GM23338 (cell line): ENCODE data around the gene PDHX. TPM values are rescaled to one million over a fixed set of nuclear protein-coding genes. Genes with fewer than 3 reads are reported as not detected.

Experiments
- microRNA-seq: library from miRNA; unstranded; fragments of <30 nt; microRNA quantifications from one replicate; pipeline ENCODE4, GENCODE V29; 2017
- polyA plus RNA-seq: library from polyadenylated mRNA; unstranded; fragments of >200 nt; fragmentation: Nextera tagmentation; extraction: Ambion mirVana; gene quantifications from 2 replicates; pipeline ENCODE4 v1.2.1, GENCODE V29; 2016
- small RNA-seq: library from RNA; depleted of rRNA; stranded (forward); fragments of <200 nt; gene quantifications from one replicate; pipeline ENCODE3, GENCODE V24; 2014; ENCODE audit warnings: low replicate concordance
- total RNA-seq: library from RNA; depleted of rRNA; stranded (reverse); fragments of >200 nt; shearing (Covaris generic); gene quantifications from 2 replicates; pipeline ENCODE4 v1.2.3, GENCODE V29; 2014; rRNA removed

PDHX gene
- total and polyA plus RNA-seq, 2 experiments from 2014 or later = 36.9 to 40.2 TPM

Small RNA genes lying within 50 kb of the gene (microRNA-seq; reads per million reads assigned to microRNA genes)
- 2.0 reads per million for gene MIR1343

Small RNA genes lying within 50 kb of the gene (small RNA-seq; reads per million reads assigned to genes)
- not detected for gene MIR1343

Other genes starting within 250 kb of the PDHX start
- 35.7 and 37.5 TPM in 2 replicates for gene APIP, start 239 bp upstream of the PDHX start, total RNA-seq
- 42.9 and 50.3 TPM in 2 replicates for gene APIP, start 239 bp upstream of the PDHX start, polyA plus RNA-seq
- 8.3 and 10.1 TPM in 2 replicates for gene CD44, start 222.6 kb downstream of the PDHX start, total RNA-seq
- gene CD44, start 222.6 kb downstream of the PDHX start, polyA plus RNA-seq = 3.8 and 4.0 TPM in 2 replicates